HL-60 (cell line): ENCODE results near the gene CREB5.

Experiments
- GABPA ChIP-seq: IDR thresholded peaks from 2 replicates; pipeline ENCODE4 v1.6.1; 2012; ENCODE audit warnings: low read depth
- POLR2AphosphoS5 ChIP-seq: IDR thresholded peaks from 2 replicates; pipeline ENCODE4 v1.6.1; 2012; ENCODE audit warnings: low read depth
- SPI1 ChIP-seq: IDR thresholded peaks from 2 replicates; pipeline ENCODE4 v1.6.1; 2012; ENCODE audit warnings: low read depth, mild to moderate bottlenecking, borderline replicate concordance
- TF ChIP-seq, protein P1 (sequence below): IDR thresholded peaks from one replicate; pipeline ENCODE4 v1.5.1; 2011; ENCODE audit warnings: low read length, control low read depth, inconsistent platforms; ENCODE audit not compliant: insufficient read depth
- TF ChIP-seq, protein P2 (sequence below): IDR thresholded peaks from 2 replicates; pipeline ENCODE4 v1.6.1; 2012; ENCODE audit warnings: low read depth; ENCODE audit not compliant: insufficient replicate concordance

DNA sequence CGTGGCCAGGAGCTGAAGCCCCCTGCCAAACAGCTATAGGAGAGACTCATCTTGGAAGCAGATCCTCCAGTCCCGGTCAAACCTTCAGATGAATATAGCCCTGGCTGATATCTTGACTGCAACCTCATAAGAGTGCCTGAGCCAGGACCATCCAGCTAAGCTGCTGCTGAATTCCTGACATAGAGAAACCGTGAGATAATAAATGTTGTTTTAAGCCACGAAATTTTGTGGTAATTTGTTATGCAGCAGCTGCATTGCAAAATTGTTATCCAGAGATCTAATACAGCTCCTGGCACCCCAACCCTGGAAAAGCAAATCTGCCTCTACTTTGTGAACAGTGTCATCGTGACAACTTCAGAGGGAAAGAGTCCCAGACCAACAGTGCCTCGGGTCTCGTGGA is 119.9 kb downstream of the CREB5 start:
- TF ChIP-seq, protein P1, sequence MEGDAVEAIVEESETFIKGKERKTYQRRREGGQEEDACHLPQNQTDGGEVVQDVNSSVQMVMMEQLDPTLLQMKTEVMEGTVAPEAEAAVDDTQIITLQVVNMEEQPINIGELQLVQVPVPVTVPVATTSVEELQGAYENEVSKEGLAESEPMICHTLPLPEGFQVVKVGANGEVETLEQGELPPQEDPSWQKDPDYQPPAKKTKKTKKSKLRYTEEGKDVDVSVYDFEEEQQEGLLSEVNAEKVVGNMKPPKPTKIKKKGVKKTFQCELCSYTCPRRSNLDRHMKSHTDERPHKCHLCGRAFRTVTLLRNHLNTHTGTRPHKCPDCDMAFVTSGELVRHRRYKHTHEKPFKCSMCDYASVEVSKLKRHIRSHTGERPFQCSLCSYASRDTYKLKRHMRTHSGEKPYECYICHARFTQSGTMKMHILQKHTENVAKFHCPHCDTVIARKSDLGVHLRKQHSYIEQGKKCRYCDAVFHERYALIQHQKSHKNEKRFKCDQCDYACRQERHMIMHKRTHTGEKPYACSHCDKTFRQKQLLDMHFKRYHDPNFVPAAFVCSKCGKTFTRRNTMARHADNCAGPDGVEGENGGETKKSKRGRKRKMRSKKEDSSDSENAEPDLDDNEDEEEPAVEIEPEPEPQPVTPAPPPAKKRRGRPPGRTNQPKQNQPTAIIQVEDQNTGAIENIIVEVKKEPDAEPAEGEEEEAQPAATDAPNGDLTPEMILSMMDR = no peak
- no peak for TF ChIP-seq POLR2AphosphoS5
- TF ChIP-seq SPI1 = no peak
- TF ChIP-seq, protein P2, sequence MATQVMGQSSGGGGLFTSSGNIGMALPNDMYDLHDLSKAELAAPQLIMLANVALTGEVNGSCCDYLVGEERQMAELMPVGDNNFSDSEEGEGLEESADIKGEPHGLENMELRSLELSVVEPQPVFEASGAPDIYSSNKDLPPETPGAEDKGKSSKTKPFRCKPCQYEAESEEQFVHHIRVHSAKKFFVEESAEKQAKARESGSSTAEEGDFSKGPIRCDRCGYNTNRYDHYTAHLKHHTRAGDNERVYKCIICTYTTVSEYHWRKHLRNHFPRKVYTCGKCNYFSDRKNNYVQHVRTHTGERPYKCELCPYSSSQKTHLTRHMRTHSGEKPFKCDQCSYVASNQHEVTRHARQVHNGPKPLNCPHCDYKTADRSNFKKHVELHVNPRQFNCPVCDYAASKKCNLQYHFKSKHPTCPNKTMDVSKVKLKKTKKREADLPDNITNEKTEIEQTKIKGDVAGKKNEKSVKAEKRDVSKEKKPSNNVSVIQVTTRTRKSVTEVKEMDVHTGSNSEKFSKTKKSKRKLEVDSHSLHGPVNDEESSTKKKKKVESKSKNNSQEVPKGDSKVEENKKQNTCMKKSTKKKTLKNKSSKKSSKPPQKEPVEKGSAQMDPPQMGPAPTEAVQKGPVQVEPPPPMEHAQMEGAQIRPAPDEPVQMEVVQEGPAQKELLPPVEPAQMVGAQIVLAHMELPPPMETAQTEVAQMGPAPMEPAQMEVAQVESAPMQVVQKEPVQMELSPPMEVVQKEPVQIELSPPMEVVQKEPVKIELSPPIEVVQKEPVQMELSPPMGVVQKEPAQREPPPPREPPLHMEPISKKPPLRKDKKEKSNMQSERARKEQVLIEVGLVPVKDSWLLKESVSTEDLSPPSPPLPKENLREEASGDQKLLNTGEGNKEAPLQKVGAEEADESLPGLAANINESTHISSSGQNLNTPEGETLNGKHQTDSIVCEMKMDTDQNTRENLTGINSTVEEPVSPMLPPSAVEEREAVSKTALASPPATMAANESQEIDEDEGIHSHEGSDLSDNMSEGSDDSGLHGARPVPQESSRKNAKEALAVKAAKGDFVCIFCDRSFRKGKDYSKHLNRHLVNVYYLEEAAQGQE = no peak
- no peak for TF ChIP-seq GABPA
